IMR-90 (cell line): ENCODE data around the gene ANKRD44. TPM values are rescaled to one million over a fixed set of nuclear protein-coding genes. Genes with fewer than 3 reads are reported as not detected.

Experiments
- ATAC-seq: fragments of 200-7000 bp; cut with Tn5 transposase; 2 replicates; pipeline ENCODE4 v1.9.1; 2020; ENCODE audit warnings: low read depth, mild to moderate bottlenecking, moderate library complexity
- BruUV-seq: library from RNA; stranded (reverse); fragments of 400-500 nt; replicated peaks from 2 replicates; lab custom pipeline; 2021; lab: Mats Ljungman, UMichigan
- CTCF ChIA-PET: fragments of 300-600 bp; formaldehyde crosslinking; extraction: SDS; loops from one replicate; lab custom pipeline; 2021; ENCODE audit warnings: antibody characterized with exemption; lab: Yijun Ruan, JAX
- POLR2A ChIA-PET: fragments of 300-600 bp; sonication (Branson Sonifier 250); formaldehyde crosslinking; loops from one replicate; lab custom pipeline; 2022; ENCODE audit warnings: antibody characterized with exemption; ENCODE audit not compliant: unreplicated experiment; lab: Charles Lee
- DNase-seq: peaks from one replicate; pipeline ENCODE4 v3.0.0; 2013
- H2AFZ ChIP-seq: replicated peaks from 2 replicates; pipeline ENCODE3; 2013; ENCODE audit warnings: low read length, mild to moderate bottlenecking; ENCODE audit not compliant: poor library complexity
- H2AK5ac ChIP-seq: 2 replicates; pipeline ENCODE4 v1.6.1; 2013; ENCODE audit warnings: low read depth, low read length, inconsistent platforms
- H2AK9ac ChIP-seq: replicated peaks from 2 replicates; pipeline ENCODE3; 2013; ENCODE audit warnings: mild to moderate bottlenecking, low read depth, low read length, moderate library complexity; ENCODE audit not compliant: poor library complexity
- H2BK120ac ChIP-seq: 2 replicates; pipeline ENCODE4 v1.6.1; 2013; ENCODE audit warnings: low read depth, low read length, inconsistent platforms
- H2BK15ac ChIP-seq: 3 replicates; pipeline ENCODE4 v1.6.1; 2013; ENCODE audit warnings: low read depth, low read length, inconsistent platforms
- H2BK20ac ChIP-seq: 2 replicates; pipeline ENCODE4 v1.6.1; 2013; ENCODE audit warnings: low read depth, mild to moderate bottlenecking, inconsistent platforms, low read length, moderate library complexity
- H2BK5ac ChIP-seq: 2 replicates; pipeline ENCODE4 v1.6.1; 2013; ENCODE audit warnings: mild to moderate bottlenecking, low read depth, low read length, inconsistent platforms; ENCODE audit not compliant: poor library complexity, severe bottlenecking
- H3K14ac ChIP-seq: replicated peaks from 2 replicates; pipeline ENCODE4 v1.6.1; 2013; ENCODE audit warnings: low read depth, low read length, inconsistent platforms
- H3K18ac ChIP-seq: 2 replicates; pipeline ENCODE4 v1.6.1; 2013; ENCODE audit warnings: low read depth, low read length, control low read depth
- H3K23ac ChIP-seq: 2 replicates; pipeline ENCODE4 v1.6.1; 2013; ENCODE audit warnings: low read depth, low read length, inconsistent platforms
- H3K27ac ChIP-seq: 2 replicates; pipeline ENCODE4 v1.5.1; 2013; ENCODE audit warnings: mild to moderate bottlenecking, control low read depth, low read length; ENCODE audit not compliant: insufficient read depth
- H3K27me3 ChIP-seq: 2 replicates; pipeline ENCODE4 v1.6.1; 2013; ENCODE audit warnings: low read length; ENCODE audit not compliant: control insufficient read depth, insufficient read depth
- H3K36me3 ChIP-seq: 2 replicates; pipeline ENCODE4 v1.6.1; 2013; ENCODE audit warnings: low read length, mixed read lengths; ENCODE audit not compliant: control insufficient read depth, insufficient read depth
- H3K4ac ChIP-seq: 2 replicates; pipeline ENCODE4 v1.6.1; 2013; ENCODE audit warnings: low read depth, low read length, inconsistent platforms
- H3K4me1 ChIP-seq: 2 replicates; pipeline ENCODE4 v1.6.1; 2013; ENCODE audit warnings: low read length, mixed read lengths; ENCODE audit not compliant: control insufficient read depth, insufficient read depth
- H3K4me2 ChIP-seq: 2 replicates; pipeline ENCODE4 v1.6.1; 2013; ENCODE audit warnings: low read depth, mild to moderate bottlenecking, control low read depth, low read length, moderate library complexity
- H3K4me3 ChIP-seq: 2 replicates; pipeline ENCODE4 v1.5.1; 2013; ENCODE audit warnings: low read depth, mild to moderate bottlenecking, control low read depth, low read length, moderate library complexity; ENCODE audit not compliant: insufficient read depth
- H3K56ac ChIP-seq: 2 replicates; pipeline ENCODE4 v1.6.1; 2013; ENCODE audit warnings: low read length, inconsistent platforms; ENCODE audit not compliant: insufficient read depth; ENCODE audit errors: extremely low read depth
- H3K79me1 ChIP-seq, 2 experiments: 2 replicates each; pipeline ENCODE4 v1.6.1; 2013; ENCODE audit warnings: low read length in 2 of 2, inconsistent platforms in 1 of 2, low read depth in 1 of 2
- H3K9ac ChIP-seq: 2 replicates; pipeline ENCODE4 v1.6.1; 2013; ENCODE audit warnings: low read depth, low read length, control low read depth
- H3K9me1 ChIP-seq: 2 replicates; pipeline ENCODE4 v1.6.1; 2013; ENCODE audit warnings: low read length, inconsistent platforms; ENCODE audit not compliant: insufficient read depth
- H3K9me3 ChIP-seq: 2 replicates; pipeline ENCODE4 v1.6.1; 2013; ENCODE audit warnings: low read length; ENCODE audit not compliant: control insufficient read depth, insufficient read depth
- H4K20me1 ChIP-seq: 2 replicates; pipeline ENCODE4 v1.6.1; 2013; ENCODE audit warnings: low read length, inconsistent platforms; ENCODE audit not compliant: insufficient read depth
- H4K5ac ChIP-seq: 2 replicates; pipeline ENCODE4 v1.6.1; 2013; ENCODE audit warnings: mild to moderate bottlenecking, low read depth, low read length, control low read depth
- H4K8ac ChIP-seq, 2 experiments: 2 replicates each; pipeline ENCODE4 v1.6.1; 2013; ENCODE audit warnings: low read depth in 2 of 2, low read length in 2 of 2, control low read depth in 1 of 2, inconsistent platforms in 1 of 2
- H4K91ac ChIP-seq: 2 replicates; pipeline ENCODE4 v1.6.1; 2013; ENCODE audit warnings: low read depth, low read length, inconsistent platforms; ENCODE audit not compliant: insufficient read depth
- BHLHE40 ChIP-seq: fragments of 150-350 bp; IDR thresholded peaks from 2 replicates; pipeline ENCODE4 v1.6.1; 2016; ENCODE audit warnings: mild to moderate bottlenecking, low read depth, low read length
- RFX5 ChIP-seq: IDR thresholded peaks from 2 replicates; pipeline ENCODE4 v1.8.0; 2012; ENCODE audit warnings: low read depth, mild to moderate bottlenecking, low read length, moderate library complexity
- WGBS, 2 experiments: methylation state at CpG; one replicate each; pipeline versions ENCODE4 v1.1.5 to v1.1.7; 2013; ENCODE audit warnings: missing lambda C conversion rate in 2 of 2; ENCODE audit not compliant: insufficient read length in 1 of 2; ENCODE audit errors: extremely low coverage in 2 of 2; 5-methylcytosine and 5-hydroxymethylcytosine counted together
- dilution Hi-C: fragments of 300-500 bp; cut with HindIII; formaldehyde crosslinking; loops from one replicate; pipeline ENCODE4 v1.14.3; 2018; ENCODE audit warnings: low sequenced_read_pairs; ENCODE audit not compliant: unreplicated experiment
- in situ Hi-C: fragments of 300-500 bp; cut with MboI; formaldehyde crosslinking; loops from 3 replicates; pipeline ENCODE4 v1.14.3; 2019; ENCODE audit warnings: low sequenced_read_pairs, inconsistent platforms, mixed read lengths
- intact Hi-C: fragments of 100-400 bp; cut with micrococcal nuclease; formaldehyde crosslinking; loops from 2 replicates; pipeline ENCODE4 v1.10.0; 2022
- polyA plus RNA-seq, 3 experiments: library from polyadenylated mRNA; depleted of rRNA; stranded (reverse); fragments of >200 nt; gene quantifications; 2 replicates each; pipeline ENCODE4 v1.2.3, GENCODE V29; 2012; ENCODE audit warnings: low replicate concordance in 1 of 3
- total RNA-seq: library from RNA; depleted of rRNA; stranded (reverse); fragments of >200 nt; gene quantifications from 2 replicates; pipeline ENCODE4 v1.2.3, GENCODE V29; 2012
- TF ChIP-seq, protein P1 (sequence below): conservative IDR thresholded peaks from 2 replicates; pipeline ENCODE4 v1.5.1; 2012; ENCODE audit warnings: mild to moderate bottlenecking, low read depth, low read length, improper control_type of control experiment

ANKRD44 gene
- total and polyA plus RNA-seq, 2 of the 4 experiments (the other 2 are of a cell fraction): 5.2 to 15.6 TPM

DNA sequence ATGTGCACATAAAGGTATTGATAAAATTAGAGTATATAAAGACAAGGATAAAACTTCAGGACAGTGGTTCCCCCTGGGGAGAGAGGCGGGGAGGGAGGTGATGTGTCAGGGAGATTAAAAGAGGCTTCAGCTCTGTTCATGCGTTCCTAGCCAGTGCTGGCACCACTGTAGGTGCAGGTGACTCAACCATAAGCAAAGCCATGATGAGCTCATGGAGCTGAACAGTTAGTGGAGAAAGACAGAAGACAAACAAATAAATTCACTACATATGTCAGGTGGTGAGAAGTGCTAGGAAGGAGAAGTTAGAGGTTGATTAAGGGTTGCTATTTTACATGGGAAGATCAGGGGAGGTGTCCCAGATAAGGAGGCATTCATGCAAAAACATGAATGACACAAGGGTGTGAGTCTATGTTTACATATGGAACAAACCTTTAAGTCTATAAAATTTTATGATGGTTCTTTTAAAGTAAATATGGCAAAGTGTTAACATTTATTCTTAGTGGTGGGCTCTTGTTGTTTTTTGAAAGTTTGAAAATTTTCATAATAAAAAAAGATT is 136.0 kb downstream of the ANKRD44 start:
- Histone ChIP-seq H3K4me1 (peaks cover 2% of the 10 kb centered on the region; the same call in 1 of the 2 replicates), H2BK15ac (no peak overlapping the region), H3K4me2 (no peak overlapping the region), H3K9me1 (peaks cover 2% of the 10 kb centered on the region; the same call in 1 of the 2 replicates), H2BK20ac (no peak overlapping the region), H2BK120ac (no peak overlapping the region), H4K8ac (no peak overlapping the region), H3K9ac (no peak overlapping the region), H4K5ac (no peak overlapping the region), H4K91ac (no peak overlapping the region), H3K36me3 (no peaks in the 10 kb centered on the region), H2AFZ (no peak overlapping the region), H3K27me3 (no peaks in the 10 kb centered on the region), H3K9me3 (no peaks in the 10 kb centered on the region), H4K20me1 (no peaks in the 10 kb centered on the region), H3K14ac (no peak overlapping the region), H3K18ac (no peak overlapping the region), H2AK9ac (no peak overlapping the region), H2AK5ac (no peak overlapping the region), H3K23ac (no peak overlapping the region), H3K56ac (no peak overlapping the region), H3K79me1 (no peaks in the 10 kb centered on the region), H3K4ac (no peak overlapping the region), H2BK5ac (no peak overlapping the region), H3K4me3 (no peak overlapping the region), H3K27ac (no peak overlapping the region)
- CTCF ChIA-PET: interaction anchor here (0.7 kb wide), 1 partner anchor 1898 kb away, joined by 3 read pairs; no protein-coding TSS in a partner anchor
- TF ChIP-seq RFX5 (no peak), BHLHE40 (peak; percentile 17; the same call in 1 of the 2 replicates)
- TF ChIP-seq, protein P1, sequence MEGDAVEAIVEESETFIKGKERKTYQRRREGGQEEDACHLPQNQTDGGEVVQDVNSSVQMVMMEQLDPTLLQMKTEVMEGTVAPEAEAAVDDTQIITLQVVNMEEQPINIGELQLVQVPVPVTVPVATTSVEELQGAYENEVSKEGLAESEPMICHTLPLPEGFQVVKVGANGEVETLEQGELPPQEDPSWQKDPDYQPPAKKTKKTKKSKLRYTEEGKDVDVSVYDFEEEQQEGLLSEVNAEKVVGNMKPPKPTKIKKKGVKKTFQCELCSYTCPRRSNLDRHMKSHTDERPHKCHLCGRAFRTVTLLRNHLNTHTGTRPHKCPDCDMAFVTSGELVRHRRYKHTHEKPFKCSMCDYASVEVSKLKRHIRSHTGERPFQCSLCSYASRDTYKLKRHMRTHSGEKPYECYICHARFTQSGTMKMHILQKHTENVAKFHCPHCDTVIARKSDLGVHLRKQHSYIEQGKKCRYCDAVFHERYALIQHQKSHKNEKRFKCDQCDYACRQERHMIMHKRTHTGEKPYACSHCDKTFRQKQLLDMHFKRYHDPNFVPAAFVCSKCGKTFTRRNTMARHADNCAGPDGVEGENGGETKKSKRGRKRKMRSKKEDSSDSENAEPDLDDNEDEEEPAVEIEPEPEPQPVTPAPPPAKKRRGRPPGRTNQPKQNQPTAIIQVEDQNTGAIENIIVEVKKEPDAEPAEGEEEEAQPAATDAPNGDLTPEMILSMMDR: no peak
- no CpG with 5 or more reads among the region's 2 CpGs for WGBS, 2 experiments
- dilution Hi-C loops (no loop called here), in situ Hi-C loops (no loop called here), intact Hi-C loops (loop anchor here (5.0 kb wide), 1 partner anchor 47 kb away; no protein-coding TSS in a partner anchor)
- peak; percentile 69 for DNase-seq
- POLR2A ChIA-PET: interaction anchor here (0.6 kb wide), 1 partner anchor 60 kb away, joined by 3 read pairs; no protein-coding TSS in a partner anchor
- ATAC-seq: peak; percentile 44; the same call in 1 of the 2 replicates
- no TSS peak for BruUV-seq
